Measurements from ENCODE around the gene PBX3.

- TF ChIP-seq CTCF (IDR thresholded peaks at IDR 0.05; ENCODE audit: low read depth, low read length, poor library complexity, severe bottlenecking) (no peak), EZH2phosphoT487 (IDR thresholded peaks at IDR 0.05; ENCODE audit: borderline replicate concordance, low read length) (no peak)
Measured at GRCh38 chr9:125739436-125739835, 7.7 kb upstream of the PBX3 start.
